Stimulated activated CD4-positive, alpha-beta T cell treated with anti-CD3 and anti-CD28 coated beads, Interleukin-12 subunit alpha, Interleukin-12 subunit beta, amount 100 ng/mL, for 24 hours (primary cell): ENCODE data around the gene WBP2NL.
A peak's percentile ranks its signal among the peaks of the same experiment; 100 is the strongest.
"Not testable (repeated sequence)": the region's sequence is repeated elsewhere in the genome, so short reads cannot be mapped to it uniquely, and the experiment has no call there.

ENCODE experiments used
- DNase-seq, 2 experiments: peaks; one replicate each; pipeline ENCODE4 v3.0.0-alpha.2; 2020; ENCODE audit warnings: low read depth in 2 of 2

WBP2NL gene

GRCh38 chr22:42033263-42034181 is 34.9 kb downstream of the WBP2NL start:
- no peak for DNase-seq

GRCh38 chr22:42035256-42035655 is 36.7 kb downstream of the WBP2NL start:
- DNase-seq: no peak

GRCh38 chr22:42039271-42039670 is 40.7 kb downstream of the WBP2NL start:
- no peak for DNase-seq

GRCh38 chr22:42041784-42042183 is 43.2 kb downstream of the WBP2NL start:
- DNase-seq: no peak

- DNase-seq: no peak
These were observed 52.1 kb downstream of the WBP2NL start for GRCh38 chr22:42050641-42051180.

- DNase-seq: no peak
These were observed 54.2 kb downstream of the WBP2NL start for GRCh38 chr22:42052765-42053164.

GRCh38 chr22:42056757-42057511 is 58.3 kb downstream of the WBP2NL start:
- DNase-seq: no peak

- DNase-seq: no peak
These were observed 61.9 kb downstream of the WBP2NL start for GRCh38 chr22:42060489-42060888.

- DNase-seq: no peak
These were observed 62.5 kb downstream of the WBP2NL start for GRCh38 chr22:42061041-42061440.

GRCh38 chr22:42062506-42063170 is 64.0 kb downstream of the WBP2NL start:
- DNase-seq: no peak

- DNase-seq: no peak
These were observed 66.0 kb downstream of the WBP2NL start for GRCh38 chr22:42064629-42065028.

- no peak for DNase-seq
These were observed 67.0 kb downstream of the WBP2NL start for GRCh38 chr22:42065438-42066125.

GRCh38 chr22:42066126-42066761 is 67.7 kb downstream of the WBP2NL start:
- DNase-seq: no peak

- DNase-seq: no peak
These were observed 68.3 kb downstream of the WBP2NL start for GRCh38 chr22:42066937-42067336.

- DNase-seq: no peak
These were observed 69.2 kb downstream of the WBP2NL start for GRCh38 chr22:42067671-42068251.

GRCh38 chr22:42068291-42068690 is 69.7 kb downstream of the WBP2NL start:
- DNase-seq: no peak

GRCh38 chr22:42069801-42070516 is 71.4 kb downstream of the WBP2NL start:
- no peak for DNase-seq

- peak; percentile 84 to 94 for DNase-seq
These were observed 72.2 kb downstream of the WBP2NL start, which contains the start of gene NAGA for GRCh38 chr22:42070517-42071422. Gene NAGA, minus strand, starts transcription at chr22:42070812. Its CDS starts 515 bp downstream, at chr22:42070297.

- not testable (repeated sequence) for DNase-seq
These were observed 72.9 kb downstream of the WBP2NL start for GRCh38 chr22:42071508-42071907.
